Effector memory CD8-positive, alpha-beta T cell (primary cell): ENCODE measurements around the gene FCRL1.

Experiments used
- ATAC-seq: fragments of 150-1000 bp; cut with Tn5 transposase; replicated peaks from 2 replicates; pipeline ENCODE4 v1.10.0; 2021; ENCODE audit warnings: mild to moderate bottlenecking, moderate library complexity
- DNase-seq, 3 experiments: peaks; one replicate each; pipeline ENCODE4 v3.0.0; 2021
- H3K27ac Mint-ChIP-seq, 2 donors: one replicate each; pipeline ENCODE4 v1.8.0; 2022; ENCODE audit warnings: mild to moderate bottlenecking in 2 of 2, mixed read lengths in 2 of 2, moderate library complexity in 2 of 2
- H3K27me3 Mint-ChIP-seq, 2 donors: one replicate each; pipeline ENCODE4 v1.8.0; 2022; ENCODE audit warnings: mixed read lengths in 2 of 2
- H3K36me3 Mint-ChIP-seq: one replicate; pipeline ENCODE4 v1.8.0; 2022; ENCODE audit warnings: mild to moderate bottlenecking, moderate library complexity, mixed read lengths; ENCODE audit not compliant: insufficient read depth
- H3K4me1 Mint-ChIP-seq, 2 donors: one replicate each; pipeline ENCODE4 v1.8.0; 2022; ENCODE audit warnings: low read depth in 2 of 2, mixed read lengths in 2 of 2
- H3K4me3 Mint-ChIP-seq, 2 donors: one replicate each; pipeline ENCODE4 v1.8.0; 2022; ENCODE audit warnings: mild to moderate bottlenecking in 2 of 2, mixed read lengths in 2 of 2, moderate library complexity in 2 of 2
- H3K9me3 Mint-ChIP-seq, 2 donors: one replicate each; pipeline ENCODE4 v1.8.0; 2022; ENCODE audit warnings: mixed read lengths in 2 of 2
- total RNA-seq, 9 experiments: gene quantifications; one replicate each; lab custom pipeline; 2026; lab: John Stamatoyannopoulos, UW

Gene FCRL1
- total RNA-seq, result 0 to 0.42 (median 0) reads per million in 9 experiments

GRCh38 chr1:157819896-157820295 is at the start of gene FCRL1:
FCRL1 (minus strand) TSS chr1:157820120; CDS start chr1:157820037, 83 bp downstream.
- Mint-ChIP-seq H3K4me1 (no peaks in the 10 kb centered on the region), H3K27me3 (peaks cover 7 to 10% of the 10 kb centered on the region in 2 donors), H3K36me3 (no peaks in the 10 kb centered on the region), H3K9me3 (no peaks in the 10 kb centered on the region), H3K27ac (no peak within 1 kb of the TSS), H3K4me3 (no peak within 1 kb of the TSS)
- no peak for ATAC-seq
- no peak for DNase-seq

GRCh38 chr1:157868654-157869053 is 48.7 kb upstream of the FCRL1 start:
- Mint-ChIP-seq H3K36me3 (no peaks in the 10 kb centered on the region), H3K27me3 (peaks cover 37 to 38% of the 10 kb centered on the region in 2 donors), H3K9me3 (no peaks in the 10 kb centered on the region), H3K27ac (no peak overlapping the region), H3K4me3 (no peak overlapping the region), H3K4me1 (no peaks in the 10 kb centered on the region)
- ATAC-seq (no peak), DNase-seq (no peak)

- Mint-ChIP-seq H3K27ac (no peak overlapping the region), H3K27me3 (peaks cover 22 to 26% of the 10 kb centered on the region in 2 donors), H3K36me3 (no peaks in the 10 kb centered on the region), H3K4me1 (no peaks in the 10 kb centered on the region), H3K4me3 (no peak overlapping the region), H3K9me3 (no peaks in the 10 kb centered on the region)
- no peak for DNase-seq
- ATAC-seq, result no peak
Observed at GRCh38 chr1:157862114-157863070, 42.5 kb upstream of the FCRL1 start.

DNA sequence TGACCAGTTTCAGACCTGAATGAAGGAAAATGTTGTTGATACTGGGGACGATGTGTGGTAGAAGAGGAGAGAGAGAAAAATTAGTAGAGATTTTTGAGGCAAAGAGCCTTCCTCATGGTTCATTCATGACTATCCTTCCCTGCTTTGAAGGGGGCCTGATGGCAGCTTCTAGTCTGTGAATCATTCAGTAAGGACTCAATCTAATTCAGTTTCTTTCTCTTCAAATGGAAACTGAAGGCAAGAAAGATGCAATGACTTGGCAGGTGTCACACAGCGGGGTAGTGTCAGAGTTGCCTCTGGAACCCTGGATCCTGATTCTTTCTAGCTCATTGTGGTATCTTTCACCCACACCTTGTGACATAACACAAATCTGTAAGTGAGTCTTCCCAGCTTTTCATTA is 36.6 kb upstream of the FCRL1 start:
- H3K27ac Mint-ChIP-seq, result no peak overlapping the region
- ATAC-seq, result no peak
- no peaks in the 10 kb centered on the region for H3K27me3 Mint-ChIP-seq
- H3K9me3 Mint-ChIP-seq, result no peaks in the 10 kb centered on the region
- no peaks in the 10 kb centered on the region for H3K36me3 Mint-ChIP-seq
- H3K4me1 Mint-ChIP-seq, result no peaks in the 10 kb centered on the region
- no peak overlapping the region for H3K4me3 Mint-ChIP-seq
- DNase-seq, result no peak

GRCh38 chr1:157852476-157852875 is 32.6 kb upstream of the FCRL1 start:
- Mint-ChIP-seq H3K4me1 (peaks cover 0 to 4% of the 10 kb centered on the region in 2 donors), H3K27ac (no peak overlapping the region)
- DNase-seq, result no peak

DNA sequence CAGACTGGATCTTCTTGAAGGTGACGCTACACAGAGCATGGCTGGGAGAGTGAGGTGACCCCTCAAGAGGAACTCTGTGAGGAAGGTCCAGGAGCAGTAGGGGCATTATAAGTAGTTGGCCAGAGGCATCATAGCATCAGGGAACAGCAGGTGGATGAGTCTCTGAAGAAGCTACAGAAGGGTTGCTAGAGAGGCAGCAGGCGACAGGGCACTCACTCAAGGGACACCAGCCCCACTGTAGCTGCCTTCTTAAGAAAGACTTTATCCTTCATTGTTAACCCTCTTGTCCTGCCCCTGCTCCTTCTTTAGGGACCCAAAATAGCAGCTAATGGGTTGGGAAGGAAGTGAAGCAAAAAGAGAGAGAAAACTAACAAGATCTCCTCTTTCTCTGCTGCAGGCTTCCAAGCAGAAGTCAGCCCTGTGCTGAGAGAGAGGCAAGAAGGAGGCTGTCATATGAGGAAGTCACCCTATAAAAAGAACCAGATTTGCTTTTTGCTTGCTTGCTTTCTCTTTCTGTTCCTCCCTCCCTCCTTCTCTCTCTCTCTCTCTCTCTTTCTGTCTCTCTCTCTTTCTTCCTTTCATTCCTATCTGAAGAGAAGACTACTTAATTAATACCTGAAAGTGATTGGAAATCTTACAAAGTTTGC is 29.4 kb upstream of the FCRL1 start:
- Mint-ChIP-seq H3K4me3 (no peak overlapping the region), H3K27ac (peak overlapping the region in 1 of 2 donors; percentile 48), H3K27me3 (peaks cover 2 to 7% of the 10 kb centered on the region in 2 donors), H3K9me3 (no peaks in the 10 kb centered on the region), H3K36me3 (no peaks in the 10 kb centered on the region), H3K4me1 (peaks cover 0 to 4% of the 10 kb centered on the region in 2 donors)
- DNase-seq, result no peak
- no peak for ATAC-seq

More at GRCh38 chr1:157852476-157852875, 32.6 kb upstream of the FCRL1 start:
- Mint-ChIP-seq H3K9me3 (no peaks in the 10 kb centered on the region), H3K36me3 (no peaks in the 10 kb centered on the region), H3K4me3 (no peak overlapping the region), H3K27me3 (peaks cover 0 to 7% of the 10 kb centered on the region in 2 donors)
- ATAC-seq, result no peak

- Mint-ChIP-seq H3K4me1 (no peaks in the 10 kb centered on the region), H3K9me3 (no peaks in the 10 kb centered on the region), H3K27me3 (peaks cover 0 to 6% of the 10 kb centered on the region in 2 donors), H3K36me3 (no peaks in the 10 kb centered on the region), H3K4me3 (no peak overlapping the region), H3K27ac (no peak overlapping the region)
- ATAC-seq (no peak), DNase-seq (no peak)
Observed at GRCh38 chr1:157844089-157844830, 24.3 kb upstream of the FCRL1 start.

DNA sequence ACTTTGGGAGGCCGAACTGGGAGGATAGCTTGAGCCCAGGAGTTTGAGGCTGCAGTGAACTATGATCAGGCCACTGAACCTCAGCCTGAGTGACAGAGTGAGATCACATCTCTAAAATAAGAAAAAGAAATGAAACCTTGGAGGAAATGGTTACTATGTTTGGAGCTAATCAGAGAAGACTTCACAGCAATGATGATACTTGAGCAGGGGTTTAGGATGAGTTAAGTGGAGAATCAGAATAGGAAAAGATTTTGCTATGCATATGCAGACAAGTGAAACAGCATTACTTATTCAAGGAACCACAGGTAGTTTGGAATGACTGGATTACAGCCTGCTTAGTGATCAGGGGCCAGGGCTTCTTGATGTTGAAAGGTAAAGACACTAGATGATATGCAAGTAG is 23.0 kb upstream of the FCRL1 start:
- peak overlapping the region in 1 of 2 donors; percentile 10 for H3K27ac Mint-ChIP-seq
- DNase-seq, result no peak
- no peaks in the 10 kb centered on the region for H3K9me3 Mint-ChIP-seq
- no peaks in the 10 kb centered on the region for H3K4me1 Mint-ChIP-seq
- H3K4me3 Mint-ChIP-seq, result no peak overlapping the region
- ATAC-seq, result no peak
- no peaks in the 10 kb centered on the region for H3K36me3 Mint-ChIP-seq
- H3K27me3 Mint-ChIP-seq, result peaks cover 0 to 6% of the 10 kb centered on the region in 2 donors

DNA sequence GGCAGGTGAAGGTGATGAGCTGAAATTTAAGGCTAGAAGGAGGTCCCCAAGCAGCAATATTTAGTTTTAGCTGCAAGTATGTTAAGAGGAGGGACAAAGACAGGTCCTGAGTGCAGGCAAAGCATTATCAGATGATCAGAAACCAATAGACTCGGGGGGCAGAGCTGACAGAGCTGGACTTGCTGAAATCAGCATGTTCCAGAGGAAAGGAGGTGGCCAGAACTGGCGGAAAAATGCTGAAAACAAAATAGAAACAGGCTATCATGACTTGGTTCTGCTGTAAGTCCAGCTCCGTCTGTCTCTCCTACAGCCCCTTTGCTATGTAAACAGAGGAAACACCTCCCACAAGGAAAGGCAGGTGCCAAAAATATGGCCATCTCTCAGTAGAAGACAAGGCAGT is 21.8 kb upstream of the FCRL1 start, which contains the start of gene CD5L:
Gene CD5L, minus strand, starts transcription at position 101 of the 400 bp plus-strand sequence. CDS start 107 bp downstream, outside the sequence.
- H3K36me3 Mint-ChIP-seq, result no peaks in the 10 kb centered on the region
- H3K4me3 Mint-ChIP-seq, result no peak within 1 kb of the TSS
- H3K27ac Mint-ChIP-seq, result peak within 1 kb of the TSS in 1 of 2 donors; percentile 10
- DNase-seq, result no peak
- H3K9me3 Mint-ChIP-seq, result no peaks in the 10 kb centered on the region
- ATAC-seq, result no peak
- peaks cover 0 to 6% of the 10 kb centered on the region in 2 donors for H3K27me3 Mint-ChIP-seq
- H3K4me1 Mint-ChIP-seq, result no peaks in the 10 kb centered on the region

- H3K27ac Mint-ChIP-seq, result no peak overlapping the region
- no peaks in the 10 kb centered on the region for H3K9me3 Mint-ChIP-seq
- DNase-seq (no peak), ATAC-seq (no peak)
- no peak overlapping the region for H3K4me3 Mint-ChIP-seq
- H3K36me3 Mint-ChIP-seq, result no peaks in the 10 kb centered on the region
- H3K27me3 Mint-ChIP-seq, result peaks cover 0 to under 1% of the 10 kb centered on the region in 2 donors
- no peaks in the 10 kb centered on the region for H3K4me1 Mint-ChIP-seq
Observed at GRCh38 chr1:157838966-157839365, 19.0 kb upstream of the FCRL1 start.

GRCh38 chr1:157834430-157834829 is 14.5 kb upstream of the FCRL1 start:
- Mint-ChIP-seq H3K4me1 (no peaks in the 10 kb centered on the region), H3K4me3 (no peak overlapping the region), H3K9me3 (no peaks in the 10 kb centered on the region), H3K36me3 (no peaks in the 10 kb centered on the region), H3K27ac (no peak overlapping the region), H3K27me3 (peaks cover 0 to 16% of the 10 kb centered on the region in 2 donors)
- no peak for DNase-seq
- no peak for ATAC-seq

- no peak for DNase-seq
- Mint-ChIP-seq H3K27me3 (peaks cover 0 to 26% of the 10 kb centered on the region in 2 donors), H3K4me1 (no peaks in the 10 kb centered on the region), H3K4me3 (no peak overlapping the region), H3K36me3 (no peaks in the 10 kb centered on the region), H3K27ac (no peak overlapping the region), H3K9me3 (no peaks in the 10 kb centered on the region)
- no peak for ATAC-seq
Observed at GRCh38 chr1:157833145-157833544, 13.2 kb upstream of the FCRL1 start.

- no peak for DNase-seq
- Mint-ChIP-seq H3K27ac (no peak overlapping the region), H3K4me3 (no peak overlapping the region), H3K4me1 (no peaks in the 10 kb centered on the region), H3K27me3 (peaks cover 0 to 26% of the 10 kb centered on the region in 2 donors), H3K9me3 (no peaks in the 10 kb centered on the region), H3K36me3 (no peaks in the 10 kb centered on the region)
- ATAC-seq, result no peak
Observed at GRCh38 chr1:157831968-157832626, 12.2 kb upstream of the FCRL1 start.
